Measurements from ENCODE around the gene KRTAP10-8.
"Not testable (repeated sequence)": the region's sequence is repeated elsewhere in the genome, so short reads cannot be mapped to it uniquely, and the experiment has no call there.

DNA sequence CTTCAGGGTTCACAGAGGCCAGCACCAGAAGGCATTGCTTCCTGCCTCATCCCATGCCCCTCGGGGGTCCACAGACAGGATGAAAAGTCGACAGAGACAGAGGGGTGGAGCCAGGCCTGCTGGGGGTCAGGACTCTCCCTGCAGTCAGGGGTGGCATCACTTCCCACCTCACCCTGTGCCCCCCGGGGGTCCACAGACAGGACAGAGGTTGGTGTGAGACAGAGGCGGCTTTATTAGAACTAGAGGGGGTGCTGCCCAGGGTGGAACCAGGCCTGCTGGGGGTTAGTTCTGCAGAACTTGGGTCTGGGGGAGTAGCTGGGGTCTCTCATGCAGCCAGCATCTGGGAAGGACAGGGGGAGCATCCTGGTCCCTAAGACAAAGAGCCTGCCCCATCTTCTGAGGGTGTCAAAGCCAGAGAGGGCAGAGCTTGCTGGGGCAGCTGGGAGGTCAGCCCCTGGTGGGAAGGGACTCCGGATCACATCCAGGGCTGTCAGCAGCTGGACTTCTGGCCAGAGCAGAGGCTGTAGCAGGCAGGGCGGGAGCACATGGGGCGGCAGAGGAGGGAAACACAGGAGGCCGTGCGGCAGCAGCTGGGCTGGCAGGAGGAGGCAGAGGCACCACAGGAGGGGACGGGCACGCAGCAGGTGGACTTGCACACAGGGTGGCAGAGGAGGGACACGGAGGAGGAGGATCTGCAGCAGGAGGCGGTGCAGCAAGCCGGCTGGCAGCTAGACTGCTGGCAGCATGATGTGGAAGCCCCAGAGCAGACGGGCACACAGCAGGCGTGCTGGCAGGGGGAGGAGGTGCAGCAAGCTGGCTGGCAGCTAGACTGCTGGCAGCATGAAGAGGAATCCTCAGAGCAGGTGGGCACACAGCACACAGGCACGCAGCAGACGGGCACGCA lies 20.7 kb upstream of the KRTAP10-8 start:
- not testable (repeated sequence) for TF ChIP-seq EZH2 (IDR thresholded peaks at IDR 0.05; ENCODE audit: low read length, unreplicated experiment); EZH2phosphoT487 (IDR thresholded peaks at IDR 0.05; ENCODE audit: borderline replicate concordance, low read length)
- TF ChIP-seq, protein P1, sequence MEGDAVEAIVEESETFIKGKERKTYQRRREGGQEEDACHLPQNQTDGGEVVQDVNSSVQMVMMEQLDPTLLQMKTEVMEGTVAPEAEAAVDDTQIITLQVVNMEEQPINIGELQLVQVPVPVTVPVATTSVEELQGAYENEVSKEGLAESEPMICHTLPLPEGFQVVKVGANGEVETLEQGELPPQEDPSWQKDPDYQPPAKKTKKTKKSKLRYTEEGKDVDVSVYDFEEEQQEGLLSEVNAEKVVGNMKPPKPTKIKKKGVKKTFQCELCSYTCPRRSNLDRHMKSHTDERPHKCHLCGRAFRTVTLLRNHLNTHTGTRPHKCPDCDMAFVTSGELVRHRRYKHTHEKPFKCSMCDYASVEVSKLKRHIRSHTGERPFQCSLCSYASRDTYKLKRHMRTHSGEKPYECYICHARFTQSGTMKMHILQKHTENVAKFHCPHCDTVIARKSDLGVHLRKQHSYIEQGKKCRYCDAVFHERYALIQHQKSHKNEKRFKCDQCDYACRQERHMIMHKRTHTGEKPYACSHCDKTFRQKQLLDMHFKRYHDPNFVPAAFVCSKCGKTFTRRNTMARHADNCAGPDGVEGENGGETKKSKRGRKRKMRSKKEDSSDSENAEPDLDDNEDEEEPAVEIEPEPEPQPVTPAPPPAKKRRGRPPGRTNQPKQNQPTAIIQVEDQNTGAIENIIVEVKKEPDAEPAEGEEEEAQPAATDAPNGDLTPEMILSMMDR (conservative IDR thresholded peaks at IDR 0.05; ENCODE audit: low read depth, low read length): not testable (repeated sequence)
